B cell (primary cell): ENCODE results near the gene ACADS.

Experiments
- EZH2 ChIP-seq: IDR thresholded peaks from 2 replicates; pipeline ENCODE4 v1.6.1; 2012; ENCODE audit warnings: borderline replicate concordance, low read depth, mild to moderate bottlenecking, moderate library complexity, low read length; ENCODE audit not compliant: insufficient read depth, poor library complexity, severe bottlenecking
- TF ChIP-seq, protein P1 (sequence below): fragments of 200-600 bp; IDR thresholded peaks from one replicate; pipeline ENCODE4 v1.8.0; 2022; ENCODE audit warnings: antibody characterized with exemption, mild to moderate bottlenecking

DNA sequence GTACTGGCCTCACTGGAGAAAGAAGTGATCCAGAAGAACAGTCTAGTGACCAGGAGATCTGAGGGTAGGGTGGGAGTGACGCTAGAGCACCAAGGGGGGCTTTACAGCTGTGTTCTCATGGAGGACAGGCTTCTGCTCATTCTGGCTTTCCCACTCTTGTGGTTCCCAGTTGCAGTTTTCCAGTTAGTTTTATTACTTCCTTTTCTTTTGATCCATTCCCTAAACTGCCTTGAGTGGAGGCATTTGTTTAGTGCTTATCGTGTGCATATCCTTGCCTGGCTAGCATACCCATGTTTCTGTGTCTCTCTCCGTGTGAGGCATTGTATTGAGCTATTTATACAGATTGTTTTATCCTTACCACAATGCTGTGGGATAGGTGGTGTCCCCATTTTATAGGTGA lies 34.6 kb upstream of the ACADS start:
- TF ChIP-seq, protein P1, sequence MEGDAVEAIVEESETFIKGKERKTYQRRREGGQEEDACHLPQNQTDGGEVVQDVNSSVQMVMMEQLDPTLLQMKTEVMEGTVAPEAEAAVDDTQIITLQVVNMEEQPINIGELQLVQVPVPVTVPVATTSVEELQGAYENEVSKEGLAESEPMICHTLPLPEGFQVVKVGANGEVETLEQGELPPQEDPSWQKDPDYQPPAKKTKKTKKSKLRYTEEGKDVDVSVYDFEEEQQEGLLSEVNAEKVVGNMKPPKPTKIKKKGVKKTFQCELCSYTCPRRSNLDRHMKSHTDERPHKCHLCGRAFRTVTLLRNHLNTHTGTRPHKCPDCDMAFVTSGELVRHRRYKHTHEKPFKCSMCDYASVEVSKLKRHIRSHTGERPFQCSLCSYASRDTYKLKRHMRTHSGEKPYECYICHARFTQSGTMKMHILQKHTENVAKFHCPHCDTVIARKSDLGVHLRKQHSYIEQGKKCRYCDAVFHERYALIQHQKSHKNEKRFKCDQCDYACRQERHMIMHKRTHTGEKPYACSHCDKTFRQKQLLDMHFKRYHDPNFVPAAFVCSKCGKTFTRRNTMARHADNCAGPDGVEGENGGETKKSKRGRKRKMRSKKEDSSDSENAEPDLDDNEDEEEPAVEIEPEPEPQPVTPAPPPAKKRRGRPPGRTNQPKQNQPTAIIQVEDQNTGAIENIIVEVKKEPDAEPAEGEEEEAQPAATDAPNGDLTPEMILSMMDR, result no peak
- TF ChIP-seq EZH2, result no peak
